Stimulated activated CD8-positive, alpha-beta memory T cell treated with anti-CD3 and anti-CD28 coated beads, Interleukin-7, amount 100 ng/mL, for 4 hours (primary cell): ENCODE data around the gene OSBPL10.
"Not testable (repeated sequence)": the region's sequence is repeated elsewhere in the genome, so short reads cannot be mapped to it uniquely, and the experiment has no call there.

ENCODE experiments used
- DNase-seq, 2 donors: peaks; one replicate each; pipeline ENCODE4 v3.0.0-alpha.2; 2020; ENCODE audit warnings: low read depth in 2 of 2

OSBPL10 gene

DNA sequence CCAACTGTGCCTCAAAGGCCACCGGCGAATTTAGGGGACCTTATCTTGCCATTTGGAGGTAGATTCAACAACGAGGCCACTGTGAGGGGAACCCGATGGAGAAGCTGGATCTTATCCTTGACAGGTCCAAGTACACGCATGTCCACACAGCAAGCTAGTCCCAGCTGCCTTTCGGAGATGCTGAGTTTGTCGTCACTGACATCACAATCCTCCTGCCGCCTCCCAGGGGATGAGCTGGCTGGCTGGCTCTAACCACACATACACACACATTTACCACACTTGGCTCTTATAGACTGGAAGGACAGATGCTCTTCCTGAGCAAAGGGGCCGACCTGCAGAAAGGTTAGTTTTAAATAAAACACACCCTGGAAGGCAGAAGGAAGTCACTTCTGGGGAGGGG, 272.1 kb downstream of the OSBPL10 start:
- DNase-seq: no peak

DNA sequence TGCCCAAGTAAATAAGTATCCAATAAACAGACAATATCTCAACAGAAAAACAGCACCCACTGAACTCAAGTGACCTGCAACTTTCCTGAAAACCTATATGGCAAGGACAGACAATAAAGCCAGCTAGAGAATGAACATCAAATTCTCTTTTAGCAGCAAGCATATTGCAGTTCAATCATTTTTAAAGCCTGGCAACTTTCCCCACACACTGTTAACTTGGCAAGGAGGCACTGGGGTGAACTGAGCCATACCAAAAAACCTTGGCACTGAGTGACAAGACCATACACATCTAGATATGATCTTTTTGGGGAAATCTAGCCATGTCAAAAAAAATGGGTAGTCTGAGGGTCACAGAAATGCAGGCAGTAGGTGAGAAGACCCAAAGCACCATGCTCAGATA, 273.8 kb downstream of the OSBPL10 start:
- no peak for DNase-seq

DNA sequence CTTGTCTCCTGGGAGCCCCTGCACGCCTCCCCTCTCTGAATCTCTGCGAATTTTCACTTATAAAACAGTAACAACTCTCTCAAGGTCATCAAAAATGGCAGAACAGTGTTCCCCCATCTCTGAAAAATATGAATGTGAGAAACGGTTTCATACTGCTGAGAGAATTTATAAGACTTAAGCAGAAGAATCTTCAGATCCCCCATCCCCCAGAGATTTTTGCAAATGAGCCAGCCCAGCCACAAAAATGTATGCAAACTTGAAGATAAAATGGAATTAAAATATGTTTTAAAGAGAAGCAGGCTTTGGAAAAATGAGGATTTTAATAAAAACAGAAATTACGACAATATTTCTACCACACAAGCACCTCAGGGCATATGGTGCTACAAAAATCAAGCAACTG, 275.3 kb downstream of the OSBPL10 start:
- DNase-seq: no peak

DNA sequence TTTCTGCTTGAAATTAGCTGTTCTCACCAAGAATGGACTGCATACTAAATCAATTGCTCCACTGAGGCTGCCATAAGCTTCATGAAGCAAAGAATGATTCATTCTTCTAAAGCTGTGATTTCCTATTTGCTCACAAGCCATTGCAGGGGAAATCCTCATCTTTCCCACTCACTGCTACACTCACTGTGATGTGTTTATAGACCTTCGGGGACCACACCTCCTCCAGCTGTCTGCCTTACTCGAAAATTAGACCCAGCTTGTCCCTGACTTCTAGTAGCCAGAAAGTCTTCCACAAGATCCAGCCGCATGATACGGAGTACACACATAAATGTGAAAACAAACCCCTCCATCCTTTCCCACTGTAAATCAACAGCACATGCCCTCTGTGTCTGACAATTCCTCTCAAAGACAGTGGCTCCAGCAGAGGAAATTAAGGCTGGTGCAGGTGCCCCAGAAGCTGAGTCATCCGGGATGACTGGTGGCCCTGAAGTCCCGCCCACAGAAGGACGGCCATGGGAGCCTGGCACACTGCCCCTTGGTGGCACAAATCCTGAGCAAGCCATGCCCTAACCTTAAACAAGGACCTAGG, 276.4 kb downstream of the OSBPL10 start:
- no peak for DNase-seq

DNA sequence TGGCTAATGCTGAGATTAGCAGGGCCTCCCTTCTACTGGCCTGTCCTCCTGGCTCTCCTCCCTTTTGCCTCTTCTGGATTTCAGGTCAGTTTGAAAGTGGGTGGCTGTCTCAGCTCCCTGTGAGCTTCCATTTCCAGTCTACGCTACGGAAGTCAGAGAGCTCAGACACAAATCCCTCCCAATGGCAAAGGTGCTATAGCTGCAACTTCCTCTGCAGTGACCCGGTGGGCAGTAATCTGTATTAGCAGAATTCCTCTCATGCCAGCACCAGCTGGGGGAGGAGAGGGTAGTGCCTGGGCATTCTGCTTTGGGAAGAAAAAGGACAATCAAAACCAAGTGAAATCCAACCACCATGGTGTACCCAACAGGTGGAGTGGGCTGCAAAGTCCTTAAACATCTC, 276.9 kb downstream of the OSBPL10 start:
- no peak for DNase-seq

DNA sequence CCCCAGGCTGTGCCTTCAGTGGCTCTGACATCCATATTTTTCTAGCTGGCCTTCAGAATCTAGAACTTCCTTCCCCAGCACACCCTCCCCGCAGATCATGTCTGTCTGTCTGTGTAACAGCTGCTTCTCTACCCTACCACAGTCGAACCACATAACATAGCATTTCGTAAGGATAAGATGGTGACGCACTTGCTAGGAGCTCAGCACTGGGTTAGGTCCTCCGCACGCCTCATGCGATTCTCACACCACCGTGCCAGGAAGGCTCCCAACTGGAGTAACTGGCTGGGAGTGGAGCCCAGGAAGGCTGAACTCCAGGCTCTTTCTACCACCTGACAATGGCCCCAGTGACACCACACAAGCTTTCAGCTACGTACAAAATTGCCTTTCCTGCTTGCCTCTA, 279.8 kb downstream of the OSBPL10 start:
- DNase-seq: no peak

DNA sequence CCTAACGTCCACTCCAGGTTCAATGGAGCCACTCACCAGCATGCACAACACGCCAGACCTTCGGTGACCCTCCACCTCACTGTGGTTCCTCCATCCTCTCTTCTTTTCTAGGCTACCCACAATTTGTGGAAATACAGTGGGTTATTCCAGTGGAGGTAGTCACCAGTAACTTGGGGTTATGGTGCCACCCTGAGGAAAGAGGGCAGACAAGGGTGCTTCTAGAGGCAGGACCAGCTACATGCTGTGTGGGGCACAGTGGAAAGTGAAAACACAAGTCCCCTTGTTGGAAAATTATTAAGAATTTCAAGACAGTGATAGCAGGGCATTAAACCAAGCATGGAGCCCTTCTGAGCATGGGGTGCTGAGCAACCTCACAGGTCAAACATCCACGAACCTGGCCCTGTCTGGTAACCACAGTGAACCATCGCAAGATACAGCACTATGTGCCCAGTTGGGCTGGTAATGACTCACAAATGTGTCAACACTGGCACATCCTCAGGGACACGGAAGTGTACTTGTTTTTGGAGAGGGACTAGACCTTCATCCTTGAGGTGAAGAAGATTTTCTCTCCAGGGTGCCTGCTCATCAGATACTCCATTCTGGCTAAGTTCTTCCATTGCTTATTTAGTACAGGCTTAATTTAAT, 281.6 kb downstream of the OSBPL10 start:
- no peak for DNase-seq

DNA sequence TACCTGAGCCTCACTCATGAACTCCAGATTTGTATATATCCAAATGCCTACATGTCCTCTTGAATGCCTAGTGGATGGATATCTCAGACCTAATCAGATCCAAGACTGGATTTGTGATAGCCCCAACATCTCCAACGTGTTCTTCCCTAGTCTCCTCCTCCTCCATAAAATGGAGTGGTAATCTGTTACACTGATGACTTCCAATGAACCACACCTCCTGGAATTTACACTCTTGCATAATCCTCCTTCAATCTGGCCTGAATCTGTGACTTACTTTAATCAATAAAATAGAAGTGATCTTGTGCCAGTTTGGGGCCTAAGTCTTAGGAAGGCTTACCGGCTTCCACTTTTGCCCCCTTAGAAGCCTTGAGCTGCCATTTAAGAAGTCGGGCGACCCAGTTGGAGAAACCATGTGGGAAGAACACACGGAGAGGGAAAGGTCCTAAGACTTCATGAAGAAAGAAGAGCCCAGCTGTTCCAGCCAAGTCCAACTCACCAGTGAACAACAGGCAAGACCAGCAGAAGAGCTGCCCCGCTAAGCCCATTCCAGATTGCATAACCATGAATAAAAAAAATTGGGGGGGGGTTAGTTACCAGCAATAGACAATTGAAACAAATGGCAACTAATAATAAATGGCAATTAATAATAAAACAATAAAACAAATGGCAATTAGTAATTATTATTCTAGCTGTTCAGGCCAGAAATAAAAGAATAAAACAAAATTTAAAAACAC, 284.1 kb downstream of the OSBPL10 start:
- DNase-seq: no peak

DNA sequence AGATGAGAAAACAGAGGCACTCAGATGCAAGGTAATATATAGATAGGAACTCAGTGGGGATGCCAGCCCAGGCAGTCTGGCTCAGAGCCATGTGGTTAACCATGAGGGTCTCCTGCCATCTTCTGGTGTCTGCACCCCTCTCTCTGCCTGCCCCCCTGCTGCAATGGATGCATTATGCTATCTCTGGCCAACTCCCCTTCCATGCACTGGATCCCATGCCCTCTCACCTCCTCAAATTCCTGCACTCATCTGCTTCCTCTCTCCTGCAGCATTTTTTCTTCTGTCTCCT, 285.1 kb downstream of the OSBPL10 start:
- DNase-seq: no peak

DNA sequence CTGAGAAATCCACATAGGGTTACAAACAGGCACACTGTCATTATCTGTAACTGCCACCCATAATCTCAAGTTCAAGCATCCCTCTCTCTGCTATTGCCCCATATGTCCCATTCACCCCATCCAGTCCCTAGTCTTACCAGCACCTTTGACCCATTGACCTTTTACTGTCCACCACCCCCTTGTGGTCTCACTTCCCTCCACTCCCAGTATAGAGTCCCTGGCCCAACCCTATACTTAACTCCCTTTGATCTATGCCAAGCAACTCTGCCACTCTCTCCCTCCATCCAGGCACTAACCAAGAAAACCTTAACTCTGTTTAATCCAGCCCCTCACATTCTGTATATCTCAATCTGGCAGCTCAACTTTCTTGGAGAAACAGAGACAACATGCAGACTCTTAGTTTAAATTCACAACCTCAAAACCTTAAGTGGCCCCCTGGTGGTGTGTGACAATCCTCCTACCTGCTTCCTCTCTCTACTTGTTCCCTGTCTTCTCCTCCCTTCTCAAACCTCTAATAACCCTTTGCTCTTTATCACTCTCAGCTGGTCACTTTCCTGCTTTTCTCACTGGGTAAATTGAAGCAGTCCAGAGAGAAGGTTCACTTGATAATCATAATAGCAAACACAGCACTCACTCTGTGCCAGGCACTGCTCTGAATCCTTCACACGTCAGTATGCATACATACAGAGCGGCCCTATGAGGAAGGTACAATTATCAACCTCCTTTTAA, 285.6 kb downstream of the OSBPL10 start:
- no peak for DNase-seq

DNA sequence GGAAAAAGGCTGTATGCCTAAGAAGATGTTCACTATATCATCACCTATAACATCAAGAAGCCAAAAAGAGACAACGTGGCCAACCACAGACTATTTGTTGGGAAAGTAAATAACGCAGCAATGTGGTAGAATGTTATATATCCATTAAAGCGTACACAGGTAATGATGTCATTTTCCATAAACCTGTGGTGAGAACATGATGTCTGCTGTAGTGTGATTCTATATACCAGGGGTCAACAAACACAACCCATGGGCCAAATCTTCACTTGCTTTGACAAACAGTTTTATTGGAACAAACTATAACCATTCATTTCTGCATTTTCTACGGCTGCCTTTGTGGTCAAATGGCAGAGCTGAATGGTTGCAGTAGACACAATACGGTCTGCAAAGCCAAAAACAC, 287.7 kb downstream of the OSBPL10 start:
- no peak for DNase-seq

DNA sequence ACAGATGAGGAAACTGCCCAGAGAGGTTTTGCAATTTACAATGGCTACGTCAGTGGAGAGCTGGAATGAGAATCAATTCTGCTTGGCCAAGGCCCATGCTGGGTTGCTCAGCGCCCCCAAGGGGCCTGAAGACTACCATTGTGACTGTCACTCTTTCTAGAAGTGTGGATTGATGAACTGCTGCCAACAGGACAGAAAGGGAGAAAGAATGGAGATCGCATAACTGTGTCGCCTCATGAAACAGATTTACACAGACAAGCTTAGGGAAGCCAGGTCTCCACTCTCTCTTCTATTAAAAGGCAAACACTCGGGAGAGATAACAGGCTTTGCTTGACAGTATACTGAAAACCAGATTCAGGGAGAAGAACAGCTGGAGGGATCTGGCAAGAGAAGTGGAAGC, 288.3 kb downstream of the OSBPL10 start:
- DNase-seq: no peak

DNA sequence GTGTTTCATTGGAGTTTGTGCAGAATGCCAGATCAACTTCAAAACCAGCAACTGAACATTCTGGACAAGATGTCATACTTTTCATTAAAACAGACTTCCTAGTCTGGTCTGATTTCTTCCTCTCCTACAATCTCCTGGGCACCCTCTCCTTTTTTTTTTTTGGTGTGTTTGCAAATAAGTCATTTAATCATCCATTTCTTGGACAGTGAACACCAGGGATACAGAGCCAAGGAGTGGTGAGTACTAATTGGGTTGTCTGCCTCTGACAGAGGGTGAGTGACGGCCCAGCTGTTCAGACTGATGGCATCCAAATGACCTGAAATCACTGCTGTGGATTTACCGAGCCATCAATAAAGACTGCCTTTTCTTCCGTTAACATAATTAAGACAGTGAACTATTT, 290.3 kb downstream of the OSBPL10 start:
- no peak for DNase-seq

DNA sequence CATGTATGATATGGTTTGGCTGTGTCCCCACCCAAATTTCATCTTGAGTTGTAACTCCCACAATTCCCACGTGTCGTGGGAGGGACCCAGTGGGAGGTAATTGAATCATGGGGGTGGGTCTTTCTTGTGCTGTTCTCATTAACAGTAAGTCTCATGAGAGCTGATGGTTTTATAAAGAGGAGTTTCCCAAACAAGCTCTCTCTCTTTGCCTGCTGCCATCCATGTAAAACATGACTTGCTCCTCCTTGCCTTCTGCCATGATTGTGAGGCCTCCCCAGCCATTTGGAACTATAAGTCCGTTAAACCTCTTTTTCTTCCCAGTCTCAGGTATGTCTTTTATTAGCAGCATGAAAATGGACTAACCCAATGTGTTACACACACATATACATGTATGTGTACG, 291.5 kb downstream of the OSBPL10 start:
- DNase-seq: not testable (repeated sequence)

DNA sequence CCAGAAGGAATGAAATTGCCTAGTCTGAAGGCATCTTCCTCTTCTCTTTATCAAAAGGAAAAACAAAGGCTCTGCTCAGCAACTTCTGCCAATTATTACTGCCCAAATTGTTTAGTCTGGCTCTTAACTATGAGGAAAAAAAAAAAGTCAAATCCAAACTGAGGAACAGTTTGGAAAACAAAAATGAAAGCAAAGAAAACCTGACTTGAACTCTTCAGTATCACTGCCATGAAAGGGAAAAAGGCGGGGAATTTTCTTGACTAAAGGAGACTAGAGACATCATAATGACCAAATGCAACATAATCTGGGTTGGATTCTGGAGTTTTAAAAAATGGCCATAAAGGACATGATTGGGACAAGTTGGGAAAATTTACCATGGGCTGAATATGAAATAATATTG, 292.1 kb downstream of the OSBPL10 start:
- no peak for DNase-seq

DNA sequence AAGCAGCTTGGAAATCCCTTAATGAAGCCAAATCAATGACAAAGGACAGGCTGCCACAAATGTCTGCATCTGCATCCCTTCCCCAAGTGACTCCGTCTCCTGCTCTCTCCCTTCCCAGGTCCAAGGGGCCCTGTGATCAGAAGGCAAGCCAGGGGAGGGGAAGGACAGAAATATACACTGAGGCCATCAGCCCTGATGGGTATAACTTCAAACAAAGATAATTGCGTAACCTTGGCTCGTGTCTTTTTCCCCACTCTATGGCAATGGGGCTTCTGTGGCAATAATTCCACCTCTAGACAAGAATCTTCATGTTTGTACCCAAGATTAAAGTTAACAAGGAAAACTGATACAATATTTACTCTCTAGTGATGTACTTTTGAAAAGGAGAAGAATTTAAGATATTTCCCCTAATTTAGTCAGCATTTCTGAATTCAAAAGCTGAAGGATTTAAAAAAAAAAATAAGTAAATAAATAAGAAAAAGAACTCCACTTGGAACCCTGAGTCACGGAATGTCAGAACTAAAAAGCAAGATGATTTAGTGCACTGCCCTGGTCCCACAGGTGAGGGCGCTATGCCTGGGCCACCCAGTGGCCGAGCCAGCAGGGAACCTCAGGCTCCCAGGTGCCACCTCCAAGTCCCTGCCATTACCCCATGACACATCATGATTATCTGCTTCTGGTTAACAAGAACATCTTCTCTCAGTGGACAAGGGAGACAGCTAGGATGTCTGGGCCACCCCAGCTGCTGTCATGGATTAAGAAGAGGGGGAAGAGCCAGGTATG, 293.9 kb downstream of the OSBPL10 start:
- no peak for DNase-seq

DNA sequence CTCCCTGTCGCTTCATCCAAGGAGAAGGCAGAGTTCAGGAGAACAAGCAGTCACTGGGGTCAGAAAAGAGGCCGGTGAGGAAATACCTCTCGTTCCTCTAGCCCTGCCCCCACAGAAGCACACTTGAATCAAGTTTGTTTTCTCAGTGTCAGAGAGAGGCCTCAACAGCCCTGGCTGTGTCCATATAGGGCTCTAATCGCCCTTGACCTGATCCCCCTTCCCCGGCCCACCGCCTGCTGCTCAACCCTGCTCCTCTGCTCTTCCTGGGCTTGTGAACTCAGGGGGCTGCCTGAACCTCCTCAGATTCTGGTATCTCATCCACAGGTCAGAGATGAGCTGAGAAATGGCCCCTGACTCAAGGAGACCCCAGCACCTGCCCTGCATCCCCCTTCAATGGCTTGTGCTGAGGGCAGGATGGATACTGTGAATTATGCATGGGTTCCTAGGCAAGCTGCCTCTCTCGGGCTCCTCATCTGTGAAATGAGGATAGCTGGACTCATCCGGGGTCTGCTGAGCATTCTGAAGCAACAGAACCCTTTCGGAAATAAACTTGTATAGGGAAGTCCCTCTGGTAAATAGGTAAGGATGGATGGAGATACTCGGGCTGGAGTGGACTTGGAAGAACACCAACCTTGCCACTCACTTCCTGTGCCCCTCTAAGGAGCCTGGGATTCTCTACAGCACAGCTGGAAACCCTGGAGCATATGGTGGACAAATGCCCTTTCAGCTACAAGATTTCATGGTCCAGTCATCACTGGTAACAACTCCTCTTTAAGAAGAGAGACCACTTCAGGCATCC, 300.8 kb downstream of the OSBPL10 start:
- no peak for DNase-seq

DNA sequence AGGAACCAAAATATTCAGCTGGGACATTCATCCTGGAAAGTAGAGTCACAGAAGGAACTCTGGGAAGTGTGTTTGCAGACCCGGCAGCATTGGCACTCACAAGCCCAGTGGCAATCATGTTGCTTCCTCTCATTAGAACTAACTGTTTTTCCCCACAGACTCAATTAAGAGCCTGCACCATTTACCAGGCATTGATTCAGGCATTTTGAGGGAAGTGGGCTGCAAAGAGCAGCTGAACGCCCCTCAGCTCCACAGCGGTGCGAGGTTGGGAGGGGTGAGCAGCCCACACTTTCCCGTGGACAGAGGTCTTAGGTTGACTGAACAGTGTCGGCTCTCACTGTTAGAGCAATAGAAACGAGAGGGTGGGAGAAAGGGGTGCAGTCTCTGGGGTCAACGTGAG, 304.5 kb downstream of the OSBPL10 start:
- no peak for DNase-seq

DNA sequence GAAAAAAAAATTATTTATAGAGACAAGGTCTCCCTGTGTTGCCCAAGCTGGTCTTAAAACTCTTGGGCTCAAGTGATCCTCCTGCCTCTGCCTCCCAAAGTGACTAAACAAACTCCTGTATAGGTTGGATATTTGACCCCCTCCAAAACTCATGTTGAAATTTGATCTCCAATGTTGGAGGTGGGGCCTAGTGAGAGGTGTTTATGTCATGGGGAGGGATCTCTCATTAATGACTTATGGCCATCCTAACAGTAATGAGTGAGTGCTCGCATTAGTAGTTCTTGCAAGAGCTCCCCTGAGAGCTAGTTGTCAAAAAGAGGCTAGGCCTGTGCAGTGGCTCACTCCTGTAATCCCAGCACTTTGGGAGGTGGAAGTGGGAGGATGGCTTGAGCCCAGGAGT, 307.1 kb downstream of the OSBPL10 start:
- DNase-seq: no peak

DNA sequence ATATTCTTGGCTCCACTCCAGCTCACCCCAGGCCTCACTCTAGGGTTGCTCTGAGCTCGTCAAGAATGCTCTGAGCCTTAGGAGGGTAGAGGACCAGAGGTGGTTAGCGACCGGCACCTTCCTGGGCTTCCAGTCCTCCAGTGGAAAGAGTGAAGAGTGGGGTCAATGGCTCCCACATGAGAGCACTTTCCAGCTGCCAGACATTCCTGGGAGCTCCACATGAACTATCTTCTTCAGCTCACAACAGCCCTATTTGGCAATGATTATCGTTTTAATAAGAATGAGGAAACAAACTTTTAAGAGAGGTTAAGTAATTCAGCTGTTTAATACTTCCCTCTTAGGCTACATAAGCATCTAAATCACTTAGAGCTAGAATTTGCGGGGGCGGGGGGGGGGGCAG, 309.1 kb downstream of the OSBPL10 start:
- DNase-seq: no peak

DNA sequence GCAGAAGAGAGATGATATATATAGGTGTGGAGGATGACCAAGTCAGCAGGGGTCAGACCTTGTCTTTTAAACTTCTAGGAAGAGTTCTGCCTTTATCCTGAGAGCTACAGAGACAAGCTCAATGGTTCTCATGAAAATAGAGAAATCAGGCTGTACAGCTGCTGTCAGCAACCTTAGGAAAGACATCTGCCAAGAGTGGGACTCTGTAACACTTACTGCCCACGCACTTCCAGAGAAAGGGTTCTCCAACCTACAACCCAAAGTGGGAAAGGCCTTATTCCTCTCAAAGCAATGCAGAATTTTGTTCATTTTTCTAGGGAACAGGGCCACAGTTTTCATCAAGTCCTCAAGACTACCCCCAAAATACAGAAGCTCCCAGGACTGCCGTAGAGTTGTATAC, 309.6 kb downstream of the OSBPL10 start:
- no peak for DNase-seq
